Progenitor cell of endocrine pancreas (in vitro differentiated cells): ENCODE measurements around the gene CNOT1. TPM values are rescaled to one million over a fixed set of nuclear protein-coding genes. Genes with fewer than 3 reads are reported as not detected.
A peak's percentile ranks its signal among the peaks of the same experiment; 100 is the strongest.

Experiments
- DNase-seq: peaks from one replicate; pipeline ENCODE4 v3.0.0; 2021; ENCODE audit warnings: low spot score; ENCODE audit not compliant: unreplicated experiment
- H3K27ac Mint-ChIP-seq: 2 replicates; pipeline ENCODE4 v1.8.0; 2021; ENCODE audit warnings: mild to moderate bottlenecking, moderate library complexity, mixed read lengths
- H3K27me3 Mint-ChIP-seq: 2 replicates; pipeline ENCODE4 v1.8.0; 2021; ENCODE audit warnings: mixed read lengths
- H3K36me3 Mint-ChIP-seq: 2 replicates; pipeline ENCODE4 v1.8.0; 2022; ENCODE audit warnings: mixed read lengths; ENCODE audit not compliant: insufficient read depth
- H3K4me1 Mint-ChIP-seq: 2 replicates; pipeline ENCODE4 v1.8.0; 2021; ENCODE audit warnings: low read depth, mixed read lengths
- H3K4me3 Mint-ChIP-seq: 2 replicates; pipeline ENCODE4 v1.8.0; 2021; ENCODE audit warnings: low read depth, mild to moderate bottlenecking, moderate library complexity, mixed read lengths
- H3K9me3 Mint-ChIP-seq: 2 replicates; pipeline ENCODE4 v1.8.0; 2021; ENCODE audit warnings: low read depth, mixed read lengths
- CTCF ChIP-seq: fragments of 200-600 bp; sonication (generic); IDR thresholded peaks from one replicate; pipeline ENCODE4 v1.5.0; 2021; ENCODE audit warnings: antibody characterized with exemption, mild to moderate bottlenecking; ENCODE audit not compliant: unreplicated experiment
- total RNA-seq: library from RNA; stranded (reverse); gene quantifications from 2 replicates; pipeline ENCODE4 v1.2.1, GENCODE V29; 2021

CNOT1 gene
- total RNA-seq, 1 donor from 2014 or later, result 235 TPM

- DNase-seq, result no peak
- Mint-ChIP-seq H3K27ac (no peak overlapping the region), H3K9me3 (no peaks in the 10 kb centered on the region), H3K36me3 (peaks cover 44% of the 10 kb centered on the region), H3K4me3 (no peak overlapping the region), H3K4me1 (peaks cover 6% of the 10 kb centered on the region), H3K27me3 (no peaks in the 10 kb centered on the region)
- no peak for TF ChIP-seq CTCF
These were observed 87.3 kb downstream of the CNOT1 start for GRCh38 chr16:58542291-58542690.

GRCh38 chr16:58541711-58542110 lies 87.9 kb downstream of the CNOT1 start:
- no peaks in the 10 kb centered on the region for H3K27me3 Mint-ChIP-seq
- TF ChIP-seq CTCF, result no peak
- no peak overlapping the region for H3K27ac Mint-ChIP-seq
- H3K4me3 Mint-ChIP-seq, result no peak overlapping the region
- no peaks in the 10 kb centered on the region for H3K9me3 Mint-ChIP-seq
- no peak for DNase-seq
- H3K4me1 Mint-ChIP-seq, result peaks cover 6% of the 10 kb centered on the region
- H3K36me3 Mint-ChIP-seq, result peaks cover 43% of the 10 kb centered on the region

- no peaks in the 10 kb centered on the region for H3K27me3 Mint-ChIP-seq
- H3K4me1 Mint-ChIP-seq, result no peaks in the 10 kb centered on the region
- no peak for TF ChIP-seq CTCF
- H3K27ac Mint-ChIP-seq, result no peak overlapping the region
- peaks cover 44% of the 10 kb centered on the region for H3K36me3 Mint-ChIP-seq
- DNase-seq, result no peak
- H3K9me3 Mint-ChIP-seq, result no peaks in the 10 kb centered on the region
- no peak overlapping the region for H3K4me3 Mint-ChIP-seq
These were observed 92.3 kb downstream of the CNOT1 start for GRCh38 chr16:58537124-58537906.

- Mint-ChIP-seq H3K4me1 (no peaks in the 10 kb centered on the region), H3K27ac (no peak overlapping the region), H3K9me3 (no peaks in the 10 kb centered on the region), H3K36me3 (peaks cover 43% of the 10 kb centered on the region), H3K4me3 (no peak overlapping the region), H3K27me3 (no peaks in the 10 kb centered on the region)
- TF ChIP-seq CTCF, result no peak
- no peak for DNase-seq
These were observed 93.3 kb downstream of the CNOT1 start for GRCh38 chr16:58536278-58536677.

- Mint-ChIP-seq H3K27ac (peak overlapping the region; percentile 1), H3K27me3 (no peaks in the 10 kb centered on the region), H3K9me3 (no peaks in the 10 kb centered on the region), H3K36me3 (peaks cover 42% of the 10 kb centered on the region), H3K4me3 (no peak overlapping the region), H3K4me1 (no peaks in the 10 kb centered on the region)
- DNase-seq, result no peak
- no peak for TF ChIP-seq CTCF
These were observed 94.5 kb downstream of the CNOT1 start for GRCh38 chr16:58535100-58535499.
